A204.1 (cell line): ENCODE results near the gene CTXN3.
A peak's percentile ranks its signal among the peaks of the same experiment; 100 is the strongest.

Source experiments
- FAIRE-seq: peaks from 2 replicates; lab custom pipeline; 2012; peaks lifted over from hg19 to GRCh38; lab: Jason Lieb, UNC

CTXN3 gene

DNA sequence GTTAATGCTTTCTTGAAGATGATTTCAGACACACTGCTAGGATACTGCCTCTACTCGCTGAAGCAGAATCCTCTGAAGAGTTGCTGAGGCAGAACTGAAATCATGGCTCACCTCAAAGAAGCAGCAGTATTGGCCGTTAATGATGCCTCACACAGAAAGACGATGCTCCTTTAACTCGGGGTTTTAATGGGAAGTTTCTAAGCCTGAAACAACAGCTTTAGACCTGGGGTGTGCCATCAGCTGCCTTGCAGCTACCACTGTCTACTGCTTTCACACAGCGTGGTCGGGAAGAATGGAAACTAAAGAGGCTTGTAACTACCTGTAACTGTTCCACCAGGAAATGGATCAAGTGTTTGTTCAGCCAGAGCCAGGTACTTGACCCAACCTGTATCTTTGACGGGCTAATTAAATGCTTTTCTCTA, at the start of gene CTXN3:
TSS of gene CTXN3 (plus strand) at position 65 of the 422 bp plus-strand sequence. CDS start 8,440 bp downstream, outside the sequence.
- FAIRE-seq = no peak

DNA sequence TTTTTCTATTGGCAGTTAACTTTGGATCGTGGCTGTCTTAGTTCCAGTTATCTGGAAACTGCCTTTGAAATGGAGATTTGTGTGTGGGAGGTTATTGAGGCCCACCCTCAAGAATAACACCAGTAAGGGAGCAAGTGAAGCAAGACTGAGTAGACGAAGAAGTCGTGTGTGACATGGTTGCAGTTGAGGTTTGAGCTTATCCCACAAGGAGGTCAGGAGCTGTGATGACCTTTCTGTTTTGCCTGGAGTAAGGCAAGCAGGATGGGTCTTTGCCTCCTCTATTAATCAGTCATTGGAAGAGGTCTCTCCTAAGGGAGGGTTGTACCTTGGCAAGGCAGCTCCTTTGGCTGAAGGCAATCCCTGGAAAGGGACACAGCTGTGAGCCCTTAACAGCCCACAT, 49.6 kb upstream of the CTXN3 start:
- no peak for FAIRE-seq

GRCh38 chr5:127599847-127600246, 49.0 kb upstream of the CTXN3 start:
- no peak for FAIRE-seq

DNA sequence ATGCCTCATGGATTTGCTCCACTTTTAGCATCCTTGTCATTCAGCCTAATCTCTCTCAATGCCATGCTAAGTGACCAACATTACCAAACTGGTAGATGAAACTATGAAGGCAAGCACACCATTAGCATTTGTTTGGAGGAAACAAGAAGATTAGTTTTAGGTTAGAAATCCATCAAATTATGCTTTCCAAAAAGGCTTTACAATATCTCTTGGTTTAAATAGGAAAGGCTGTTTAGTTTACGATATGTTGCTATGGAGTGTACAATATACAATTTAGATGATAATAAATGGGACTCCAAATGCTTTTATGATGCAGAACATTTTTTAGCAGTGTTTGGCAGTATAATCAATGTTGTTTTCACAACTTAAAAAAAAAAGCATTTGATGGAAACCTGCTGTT, 47.8 kb upstream of the CTXN3 start:
- FAIRE-seq = no peak

GRCh38 chr5:127601601-127602000, 47.3 kb upstream of the CTXN3 start:
- FAIRE-seq = no peak

GRCh38 chr5:127602481-127602880, 46.4 kb upstream of the CTXN3 start:
- no peak for FAIRE-seq

DNA sequence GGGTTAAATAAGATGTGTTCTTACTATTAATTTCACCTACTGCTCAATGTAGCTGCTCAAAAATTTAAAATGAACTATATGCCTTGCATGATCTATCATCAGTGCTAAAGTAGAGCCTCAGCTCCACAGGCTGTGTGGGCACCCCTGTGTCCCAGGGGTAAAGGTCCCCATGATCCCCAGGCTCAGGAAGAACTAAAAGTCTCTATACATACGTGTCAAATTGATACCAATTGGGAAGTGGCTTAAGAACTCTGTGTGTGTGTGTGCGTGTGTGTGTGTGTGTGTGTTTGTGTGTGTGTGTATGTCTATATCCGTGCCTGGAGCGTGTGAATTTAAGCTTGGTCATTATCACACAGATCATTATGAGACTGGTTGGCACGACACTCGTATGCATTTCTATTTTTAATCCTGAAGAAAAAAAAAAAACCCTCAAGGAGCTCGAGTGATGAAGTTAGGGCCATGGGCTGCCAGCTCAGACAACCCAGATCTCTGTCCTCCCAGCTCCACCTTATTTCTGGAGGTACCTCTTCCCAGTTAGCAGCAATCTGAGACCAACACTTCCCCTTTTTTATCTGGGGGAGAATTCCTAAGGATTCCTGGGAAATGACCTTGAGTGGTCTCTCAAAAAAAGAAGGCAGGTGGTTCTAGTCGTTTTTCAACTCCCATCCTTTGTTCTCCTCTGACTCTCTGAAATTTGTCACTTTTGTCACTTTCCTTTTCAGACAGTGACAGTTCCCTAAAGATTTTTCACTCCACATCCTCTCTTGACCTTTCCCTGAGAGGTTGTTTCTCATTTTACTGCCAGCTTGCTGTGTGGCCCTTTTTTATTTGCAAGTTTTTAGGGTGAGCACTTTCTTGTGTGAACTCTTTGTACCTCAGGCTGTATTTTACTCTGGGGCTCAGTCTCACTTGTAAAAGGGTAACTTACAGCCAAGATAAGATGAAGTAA, 45.7 kb upstream of the CTXN3 start:
- FAIRE-seq = no peak

DNA sequence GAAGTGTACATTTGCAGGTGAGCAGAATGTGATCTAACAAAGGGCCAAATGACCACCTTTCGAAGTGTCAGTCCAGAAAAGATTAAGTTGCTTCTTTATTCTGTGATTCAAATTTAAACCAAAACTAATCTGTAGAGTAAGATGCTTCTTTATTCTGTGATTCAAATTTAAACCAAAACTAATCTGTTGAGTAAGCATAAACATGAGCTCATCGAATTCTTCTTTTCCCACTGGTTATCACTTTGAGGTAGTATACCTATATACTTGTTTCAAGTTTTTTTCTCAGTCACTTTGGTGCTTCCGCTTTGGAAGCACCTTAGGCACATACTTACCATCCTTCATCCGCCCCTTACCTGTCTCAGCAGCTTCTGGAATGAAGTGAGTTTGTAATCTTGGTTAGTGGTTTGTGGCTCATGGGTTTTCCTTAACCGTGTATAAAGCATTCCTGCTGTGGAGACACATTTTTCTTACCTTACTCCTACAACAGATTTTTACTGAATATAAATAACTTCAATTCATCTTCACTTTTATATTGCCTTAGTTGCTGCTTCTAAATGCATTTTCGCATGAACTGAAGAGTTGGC, 40.7 kb upstream of the CTXN3 start:
- no peak for FAIRE-seq

DNA sequence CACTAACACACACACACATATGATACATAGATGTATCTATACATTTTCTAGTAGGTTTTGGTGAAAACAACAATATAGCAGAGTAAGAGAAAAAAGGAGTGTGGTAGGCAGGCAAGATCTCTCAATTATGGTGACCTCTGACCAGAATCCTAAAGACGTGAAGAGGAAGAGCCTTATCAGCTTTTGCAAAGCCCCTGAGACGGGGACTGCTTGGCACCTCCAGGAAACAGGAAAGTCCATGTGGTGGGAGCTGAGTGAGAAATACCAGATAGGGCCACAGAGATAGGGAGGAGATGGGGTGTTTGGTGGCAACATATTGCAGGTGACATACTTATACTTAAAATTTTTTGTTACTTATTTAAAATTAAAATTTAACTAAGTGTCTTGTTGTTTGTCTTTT, 39.9 kb upstream of the CTXN3 start:
- FAIRE-seq = no peak

GRCh38 chr5:127609957-127610356, 38.9 kb upstream of the CTXN3 start:
- FAIRE-seq = no peak

DNA sequence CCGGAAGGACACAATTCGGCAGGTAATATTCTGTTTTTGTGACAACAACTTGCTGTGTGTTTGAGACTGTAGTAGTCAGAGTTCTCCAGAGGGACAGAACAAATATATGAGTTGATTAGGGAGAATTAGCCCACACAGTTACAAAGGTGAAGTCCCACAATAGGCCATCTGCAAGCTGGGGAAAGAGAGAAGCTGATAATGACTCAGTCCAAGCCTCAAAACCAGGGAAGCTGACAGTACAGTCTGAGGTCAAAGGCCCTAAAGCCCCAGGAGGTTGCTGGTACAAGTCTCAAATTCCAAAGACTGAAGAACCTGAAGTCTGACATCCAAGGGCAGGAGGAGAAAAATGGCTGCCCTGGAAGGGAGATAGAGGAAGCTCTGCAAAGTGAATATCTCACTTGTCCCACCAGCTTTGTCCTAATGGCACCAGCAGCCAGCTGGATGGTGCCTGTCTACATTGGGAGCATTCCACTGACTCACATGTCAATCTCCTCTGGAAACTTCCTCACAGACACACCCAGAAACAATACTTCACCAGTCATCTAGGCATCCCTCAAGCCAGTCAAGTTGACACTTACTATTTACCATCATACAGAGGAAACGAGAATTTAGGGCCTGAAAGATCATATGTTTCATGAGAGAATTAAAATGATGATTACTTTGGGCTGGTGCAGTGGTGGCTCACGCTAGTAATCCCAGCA, 36.3 kb upstream of the CTXN3 start:
- no peak for FAIRE-seq

DNA sequence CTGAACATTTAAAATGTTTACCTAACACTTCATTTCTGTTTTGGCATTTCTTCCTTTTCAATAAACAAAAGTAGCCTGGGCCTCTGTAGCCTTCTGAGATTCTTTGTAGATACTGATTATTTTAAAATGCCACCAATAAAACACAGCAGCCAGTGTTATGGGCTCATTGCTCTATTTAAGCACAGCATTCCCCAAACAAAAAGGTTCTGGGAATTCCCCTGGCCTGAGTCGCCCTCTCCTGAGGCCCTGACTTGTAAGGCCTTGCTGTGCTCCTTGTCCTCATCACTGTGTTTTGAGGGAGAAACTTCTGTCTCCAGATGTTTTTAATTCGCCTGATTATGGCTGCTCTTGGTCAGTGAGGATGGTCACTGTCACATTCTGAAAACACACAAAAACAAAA, 33.0 kb upstream of the CTXN3 start:
- FAIRE-seq = no peak

DNA sequence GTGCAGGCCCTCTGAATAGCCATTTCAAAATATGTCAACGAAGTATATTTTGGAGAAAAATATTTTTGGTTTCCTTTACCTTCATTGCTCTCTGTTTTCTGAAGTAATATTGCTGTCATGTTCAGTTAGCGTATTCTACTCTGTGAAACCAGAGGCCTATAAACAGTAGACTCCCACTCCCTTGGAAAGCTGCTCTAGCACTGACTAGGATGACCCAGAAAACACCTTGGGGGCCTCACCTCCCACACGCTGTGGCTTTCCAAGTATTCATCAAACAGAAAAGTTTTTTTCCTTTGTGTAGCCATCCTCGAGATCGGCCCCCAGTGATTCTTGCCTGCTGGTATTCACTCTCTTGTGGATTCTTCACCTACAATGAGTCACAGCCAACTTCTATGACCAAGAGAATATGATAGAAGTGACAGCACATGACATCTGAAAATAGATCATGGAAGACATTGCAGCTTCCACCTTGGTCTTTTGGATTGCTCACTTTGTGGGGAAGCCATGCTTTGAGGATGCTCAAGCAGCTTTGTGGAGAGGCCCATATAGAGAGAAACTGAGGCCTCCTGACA, 28.9 kb upstream of the CTXN3 start:
- no peak for FAIRE-seq

DNA sequence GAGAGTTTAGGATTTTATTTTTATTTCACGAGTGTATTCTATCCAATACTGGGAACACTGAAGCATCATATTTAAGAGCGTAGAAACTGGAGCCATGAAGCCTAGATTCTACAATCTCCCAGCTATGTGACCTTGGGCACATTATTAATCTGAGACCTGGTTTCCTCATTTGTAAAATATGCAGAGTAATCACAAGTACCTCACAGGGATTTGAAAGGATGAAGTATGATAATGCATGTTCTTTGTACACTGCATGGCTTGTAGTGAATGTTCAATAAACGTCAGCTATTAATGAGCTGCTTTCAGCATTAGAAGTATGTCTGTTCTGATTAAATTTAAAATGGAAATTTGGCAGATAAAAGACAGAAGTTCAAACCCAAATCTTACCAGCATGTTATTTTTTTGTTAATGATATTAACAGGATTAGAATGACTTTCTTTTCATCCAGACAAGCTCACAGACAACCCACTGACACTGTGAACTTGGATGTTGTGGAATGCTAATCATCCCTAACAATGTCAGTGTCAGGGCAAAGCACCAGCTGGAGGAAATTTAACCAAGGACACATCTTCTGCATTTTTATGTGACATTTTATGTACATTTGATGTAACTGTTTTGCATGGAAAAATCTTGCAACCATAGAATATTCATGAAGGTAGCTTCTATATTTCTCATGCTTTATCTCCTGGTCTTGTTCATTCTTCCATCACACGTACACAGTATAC, 27.1 kb upstream of the CTXN3 start:
- no peak for FAIRE-seq

DNA sequence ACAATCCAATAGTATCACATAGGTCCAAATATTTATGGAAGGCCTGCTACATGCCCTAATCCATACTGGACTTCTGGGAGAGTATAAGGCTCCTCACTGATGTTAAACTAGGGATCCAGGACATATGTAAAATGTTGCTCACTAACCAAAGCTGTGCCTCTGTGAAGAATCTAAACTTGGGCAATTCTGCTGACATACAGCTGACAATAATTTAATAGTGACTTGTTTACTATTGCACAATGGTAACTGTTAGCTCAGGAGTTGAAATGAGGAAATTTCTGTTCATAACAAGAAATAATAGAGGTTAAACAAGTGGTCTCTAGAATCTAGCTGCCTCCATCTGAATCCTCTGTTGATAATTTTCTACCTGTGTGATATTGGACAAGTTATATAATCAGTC, 14.9 kb upstream of the CTXN3 start:
- no peak for FAIRE-seq

DNA sequence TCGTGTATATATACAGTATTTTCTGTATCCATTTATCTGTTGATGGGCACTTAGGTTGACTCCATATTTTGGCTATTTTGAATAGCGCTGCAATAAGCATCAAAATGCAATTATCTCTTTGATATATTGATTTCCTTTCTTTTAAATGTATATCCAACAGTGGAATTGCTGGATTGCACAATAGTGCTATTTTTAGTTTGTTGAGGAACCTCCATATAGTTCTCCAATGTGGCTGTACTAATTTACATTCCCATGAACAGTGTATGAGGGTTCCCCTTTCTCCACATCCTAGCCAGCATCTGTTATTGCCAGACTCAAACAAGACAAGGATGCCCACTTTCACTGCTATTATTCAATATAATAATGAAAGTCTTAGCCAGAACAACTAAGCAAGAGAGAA, 9.1 kb upstream of the CTXN3 start:
- FAIRE-seq = no peak

DNA sequence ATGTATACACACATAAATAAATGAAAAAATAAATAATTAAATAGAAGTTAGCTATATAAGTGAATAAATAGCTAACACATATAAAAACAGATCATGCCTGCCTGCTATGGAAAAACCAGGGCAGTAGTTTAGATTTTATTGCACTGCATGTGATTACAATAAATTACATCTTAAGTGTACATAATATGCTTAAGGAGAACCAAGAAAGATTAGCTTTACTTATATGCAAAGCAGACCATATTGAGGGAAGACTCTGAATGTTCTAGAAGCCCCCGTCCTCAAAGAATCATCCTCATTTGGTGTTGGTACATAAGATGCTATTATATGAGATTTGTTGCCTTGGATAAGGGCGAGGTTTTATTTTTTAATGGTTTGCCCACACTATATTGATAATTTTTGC, 5.9 kb upstream of the CTXN3 start:
- FAIRE-seq = peak; percentile 62

- no peak for FAIRE-seq
Observed at GRCh38 chr5:127643607-127644006, 5.3 kb upstream of the CTXN3 start.

DNA sequence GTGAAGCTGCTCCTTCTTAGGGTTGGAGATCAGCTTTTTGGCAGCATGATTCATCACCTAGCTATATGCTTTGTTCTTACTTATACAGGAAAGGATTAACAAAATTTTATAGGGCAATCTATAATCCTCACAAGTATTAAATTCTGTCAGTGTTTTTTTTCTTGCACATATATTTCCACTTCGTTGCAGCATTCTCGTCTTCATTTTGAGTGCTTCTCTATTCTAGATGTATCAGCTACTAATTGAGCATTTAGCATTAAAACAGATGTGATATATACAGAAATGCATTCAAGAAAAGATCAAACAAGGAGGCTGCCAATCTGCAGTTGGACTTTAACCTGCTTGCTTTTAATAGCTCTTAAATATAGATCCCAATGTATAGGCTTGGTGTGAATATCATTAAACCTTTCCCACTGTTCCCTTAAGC, 3.6 kb upstream of the CTXN3 start:
- FAIRE-seq = no peak

DNA sequence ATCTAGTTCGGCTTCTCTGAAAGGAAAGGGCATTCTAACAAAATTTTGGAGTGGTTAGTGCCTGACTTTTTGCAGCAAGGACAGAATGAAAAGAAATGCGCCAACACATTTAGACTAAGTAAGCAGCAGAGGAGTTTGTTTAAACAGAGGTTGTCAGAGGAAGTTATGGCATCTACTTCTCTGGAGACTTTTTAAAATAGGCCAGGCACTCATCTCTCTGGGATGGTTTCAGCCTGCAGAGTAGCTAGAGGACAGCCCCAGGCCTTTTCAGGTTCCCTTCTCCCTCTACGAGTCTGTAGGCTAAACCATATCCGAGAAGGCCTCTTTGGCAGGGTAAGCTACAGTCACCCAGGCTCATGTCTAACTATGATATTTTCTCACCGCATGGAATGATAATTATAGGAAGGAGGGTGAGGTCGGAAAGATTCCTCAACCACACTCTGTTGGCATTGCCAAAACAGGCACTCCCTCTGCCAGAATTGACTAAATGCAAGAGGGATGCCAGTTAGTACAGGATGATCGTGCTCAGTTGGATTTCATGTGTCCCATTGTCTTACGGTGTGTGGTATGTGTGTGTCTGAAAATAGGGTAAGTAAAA, 1.4 kb upstream of the CTXN3 start:
- FAIRE-seq = no peak

- no peak for FAIRE-seq
Observed at GRCh38 chr5:127650022-127650421, 1.1 kb downstream of the CTXN3 start.

DNA sequence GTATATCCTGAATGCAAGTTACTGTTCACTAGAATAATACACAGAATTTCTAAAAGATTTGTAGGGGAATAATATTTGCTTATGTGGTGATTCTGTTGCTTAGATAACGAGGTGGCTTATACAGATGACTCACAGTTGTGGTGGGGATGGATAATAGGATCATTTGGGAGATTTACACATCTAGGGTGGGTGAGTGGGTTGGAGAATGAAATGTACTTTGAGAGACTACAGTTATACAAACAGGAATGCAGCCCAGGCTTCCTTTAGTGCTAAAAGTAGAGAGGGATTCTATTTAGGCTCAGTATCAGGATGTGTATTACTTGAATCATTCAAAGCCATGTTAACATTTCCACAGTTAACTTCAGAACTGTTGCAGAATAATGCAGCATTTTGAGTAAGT, 1.8 kb downstream of the CTXN3 start:
- no peak for FAIRE-seq
